K562 (cell line): ENCODE data around the gene CS. TPM values are rescaled to one million over a fixed set of nuclear protein-coding genes. Genes with fewer than 3 reads are reported as not detected.

Experiments used
- ATF7 ChIP-seq: fragments of 450-650 bp; IDR thresholded peaks from 2 replicates; pipeline ENCODE4 v1.7.1; 2014; ENCODE audit warnings: mild to moderate bottlenecking, moderate library complexity
- BRCA1 ChIP-seq, 2 experiments: fragments of 450-650 bp in 1 of 2; sonication (generic) in 1 of 2; formaldehyde crosslinking in 1 of 2; IDR thresholded peaks; 2 replicates each; pipeline versions ENCODE4 v1.5.0 to v1.6.1; 2017 to 2020; ENCODE audit warnings: mild to moderate bottlenecking in 1 of 2, missing genetic modification reagents in 1 of 2
- DMBX1 ChIP-seq: fragments of 250-450 bp; sonication (Bioruptor Pico); IDR thresholded peaks from 2 replicates; pipeline ENCODE4 v1.8.0; 2022; ENCODE audit warnings: inconsistent platforms, mild to moderate bottlenecking, moderate library complexity, borderline replicate concordance
- DPF2 ChIP-seq: fragments of 450-650 bp; IDR thresholded peaks from 2 replicates; pipeline ENCODE4 v1.6.1; 2016
- ELF4 ChIP-seq: fragments of 450-650 bp; formaldehyde crosslinking; IDR thresholded peaks from 2 replicates; pipeline ENCODE4 v1.4.0; 2022; ENCODE audit warnings: missing genetic modification characterization
- HNRNPL ChIP-seq: fragments of 200-400 bp; formaldehyde crosslinking; IDR thresholded peaks from 2 replicates; pipeline ENCODE4 v1.6.1; 2017; ENCODE audit warnings: low read depth, mild to moderate bottlenecking, low read length
- HNRNPUL1 ChIP-seq: fragments of 200-400 bp; formaldehyde crosslinking; IDR thresholded peaks from 2 replicates; pipeline ENCODE4 v1.6.1; 2017; ENCODE audit warnings: low read length
- IRF2 ChIP-seq: sonication (generic); formaldehyde crosslinking; IDR thresholded peaks from 2 replicates; pipeline ENCODE4 v1.8.1; 2022; ENCODE audit warnings: mild to moderate bottlenecking, missing genetic modification reagents
- L3MBTL2 ChIP-seq: fragments of 450-650 bp; IDR thresholded peaks from 2 replicates; pipeline ENCODE4 v1.6.1; 2016; ENCODE audit warnings: mild to moderate bottlenecking, moderate library complexity
- NFIC ChIP-seq: fragments of 450-650 bp; IDR thresholded peaks from 2 replicates; pipeline ENCODE4 v1.6.1; 2017; ENCODE audit warnings: mild to moderate bottlenecking, inconsistent platforms
- POLR3A ChIP-seq: IDR thresholded peaks from 2 replicates; pipeline ENCODE4 v1.6.1; 2011; ENCODE audit warnings: borderline replicate concordance, mild to moderate bottlenecking, moderate library complexity; ENCODE audit not compliant: insufficient read length, insufficient read depth; ENCODE audit errors: extremely low read depth
- SMARCA4 ChIP-seq: fragments of 450-650 bp; IDR thresholded peaks from 2 replicates; pipeline ENCODE4 v1.6.1; 2016
- THRA ChIP-seq: fragments of 450-650 bp; IDR thresholded peaks from 2 replicates; pipeline ENCODE4 v1.6.1; 2017; ENCODE audit warnings: mild to moderate bottlenecking, moderate library complexity
- ZBTB5 ChIP-seq: fragments of 450-650 bp; IDR thresholded peaks from 2 replicates; pipeline ENCODE4 v1.6.1; 2017; ENCODE audit warnings: antibody characterized with exemption
- ZNF24 ChIP-seq: fragments of 450-650 bp; IDR thresholded peaks from 2 replicates; pipeline ENCODE4 v1.6.1; 2016
- ZNF407 ChIP-seq: fragments of 450-650 bp; IDR thresholded peaks from 2 replicates; pipeline ENCODE4 v1.6.1; 2016; ENCODE audit warnings: low read depth
- polyA plus RNA-seq, 8 experiments: library from polyadenylated mRNA; depleted of rRNA in 4 of 8; stranded (reverse) in 5 of 8; unstranded in 3 of 8; fragments of >200 nt; fragmentation: Nextera tagmentation in 2 of 8; fragmentation: Illumina TruSeq in 1 of 8; extraction: Ambion mirVana in 2 of 8; extraction: Trizol in 1 of 8; gene quantifications; 2 replicates each; pipeline versions ENCODE4 v1.2.1 to v1.2.3, GENCODE V29; 2011 to 2014; ENCODE audit warnings: inconsistent platforms in 1 of 8, missing spikeins in 1 of 8
- total RNA-seq, 7 experiments: library from RNA; depleted of rRNA in 6 of 7; stranded (reverse); fragments of >200 nt in 6 of 7; fragmentation: Illumina TruSeq in 2 of 7; extraction: Trizol in 2 of 7; gene quantifications; 2 replicates each; pipeline versions ENCODE4 v1.2.1 to v1.2.3, GENCODE V29; 2011 to 2021; ENCODE audit warnings: low replicate concordance in 1 of 7

Gene CS
- total and polyA plus RNA-seq, 9 of the 15 experiments (the other 6 are each of a cell fraction or from before 2014, with no cell fraction given) = 99.9 to 390 (median 149) TPM

- TF ChIP-seq ZNF407 = no peak
- TF ChIP-seq HNRNPL = no peak
- no peak for TF ChIP-seq HNRNPUL1
- TF ChIP-seq L3MBTL2 = no peak
- no peak for TF ChIP-seq ZBTB5
- no peak for TF ChIP-seq BRCA1 (IDR thresholded peaks at IDR 0.05)
- no peak for TF ChIP-seq BRCA1 (CRISPR knock-in tag; IDR thresholded peaks at IDR 0.05)
- TF ChIP-seq POLR3A = no peak
- peak; percentile 45; the same call in 1 of the 2 replicates for TF ChIP-seq SMARCA4
- no peak for TF ChIP-seq ZNF24
- TF ChIP-seq ATF7 = no peak
- TF ChIP-seq ELF4 = peak; percentile 52; the same call in 1 of the 2 replicates
- TF ChIP-seq NFIC = peak; percentile 88
- TF ChIP-seq IRF2 (CRISPR knock-in tag) = no peak
- peak; percentile 53; the same call in 1 of the 2 replicates for TF ChIP-seq DMBX1 (CRISPR knock-in tag)
- TF ChIP-seq THRA = no peak
- TF ChIP-seq DPF2 = peak; percentile 78
Observed at GRCh38 chr12:56243731-56244181, 56.4 kb downstream of the CS start (continued).
